H54 (cell line): Measurements from ENCODE around the gene DNAH1.

Experiments used
- DNase-seq: peaks from one replicate; pipeline ENCODE4 v3.0.0; 2011; ENCODE audit warnings: low spot score, mixed read lengths; ENCODE audit not compliant: insufficient read length
- FAIRE-seq: peaks from 3 replicates; lab custom pipeline; 2011; peaks lifted over from hg19 to GRCh38; lab: Jason Lieb, UNC
- POLR2A ChIP-seq: IDR thresholded peaks from 2 replicates; pipeline ENCODE4 v1.6.1; 2011; ENCODE audit warnings: low read depth, mild to moderate bottlenecking, low read length

Gene DNAH1

GRCh38 chr3:52347716-52348635 lies 31.9 kb downstream of the DNAH1 start:
- no peak for TF ChIP-seq POLR2A
- no peak for DNase-seq
- no peak for FAIRE-seq

GRCh38 chr3:52349131-52349530 lies 33.0 kb downstream of the DNAH1 start:
- FAIRE-seq (no peak), DNase-seq (no peak)

GRCh38 chr3:52349611-52350395 lies 33.7 kb downstream of the DNAH1 start:
- DNase-seq = no peak
- FAIRE-seq = no peak
- no peak for TF ChIP-seq POLR2A

More at GRCh38 chr3:52349131-52349530, 33.0 kb downstream of the DNAH1 start:
- no peak for TF ChIP-seq POLR2A

DNA sequence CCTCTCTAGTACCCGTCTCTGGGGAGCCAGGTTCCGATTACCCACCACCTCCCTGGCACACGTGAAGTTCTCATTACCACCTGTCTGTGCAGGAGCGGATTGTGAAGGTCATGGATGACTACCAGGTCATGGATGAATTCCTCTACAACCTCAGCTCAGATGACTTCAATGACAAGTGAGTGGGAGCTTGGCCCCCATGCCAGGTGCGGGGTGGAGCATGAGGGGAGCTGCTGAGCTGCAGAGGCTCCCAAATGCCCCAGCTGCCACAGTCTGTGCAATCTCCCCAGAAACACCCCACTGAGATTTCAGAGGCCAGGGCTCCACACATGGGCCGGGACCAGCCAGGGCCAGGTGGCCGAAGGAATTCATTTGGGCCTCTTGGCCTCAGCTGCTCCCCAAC lies 34.3 kb downstream of the DNAH1 start:
- no peak for FAIRE-seq
- DNase-seq = no peak
- no peak for TF ChIP-seq POLR2A

GRCh38 chr3:52350981-52351761 lies 35.1 kb downstream of the DNAH1 start:
- no peak for TF ChIP-seq POLR2A
- FAIRE-seq = no peak
- no peak for DNase-seq

GRCh38 chr3:52351762-52352368 lies 35.7 kb downstream of the DNAH1 start:
- FAIRE-seq (no peak), DNase-seq (no peak)
- no peak for TF ChIP-seq POLR2A

DNA sequence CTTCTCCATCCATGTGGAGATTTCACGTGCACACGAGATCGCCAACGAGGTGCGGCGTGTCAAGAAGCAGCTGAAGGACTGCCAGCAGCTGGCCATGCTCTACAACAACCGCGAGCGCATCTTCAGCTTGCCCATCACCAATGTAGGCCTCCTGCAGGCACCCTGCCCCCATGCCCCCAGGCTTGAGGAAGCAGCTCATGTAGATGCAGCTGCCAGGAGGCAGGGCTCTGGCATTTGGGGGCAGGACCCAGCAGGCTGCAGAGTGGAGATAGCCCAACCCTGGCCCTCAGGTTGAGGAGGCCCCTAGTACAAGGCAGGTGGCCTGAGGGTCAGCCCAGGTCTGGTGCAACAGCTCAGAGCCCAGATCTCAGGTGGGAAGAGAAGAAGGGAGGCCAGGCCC lies 36.4 kb downstream of the DNAH1 start:
- no peak for DNase-seq
- TF ChIP-seq POLR2A = no peak
- no peak for FAIRE-seq

DNA sequence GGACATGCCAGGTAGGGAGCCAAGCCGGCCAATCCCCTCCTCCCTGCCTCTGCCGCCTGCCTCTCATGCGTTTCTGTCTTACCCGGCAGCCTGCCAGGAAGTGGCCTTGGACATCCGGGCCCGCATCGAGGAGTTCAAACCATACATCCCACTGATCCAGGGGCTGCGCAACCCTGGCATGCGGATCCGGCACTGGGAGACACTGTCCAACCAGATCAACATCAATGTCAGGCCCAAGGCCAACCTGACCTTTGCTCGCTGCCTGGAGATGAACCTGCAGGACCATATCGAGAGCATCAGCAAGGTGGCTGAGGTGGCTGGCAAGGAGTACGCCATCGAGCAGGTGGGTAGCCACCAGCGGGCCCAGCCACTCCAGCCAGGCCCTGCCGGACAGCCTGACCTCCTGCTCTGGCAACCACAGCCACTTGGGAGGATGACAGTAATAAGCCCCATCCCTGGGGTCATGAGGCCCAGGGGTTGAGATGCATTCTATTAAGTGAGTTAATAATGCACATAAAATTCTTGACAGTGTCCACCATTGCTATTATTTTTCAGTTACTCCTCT lies 37.3 kb downstream of the DNAH1 start:
- TF ChIP-seq POLR2A = no peak
- FAIRE-seq (no peak), DNase-seq (no peak)

GRCh38 chr3:52354676-52355075 lies 38.6 kb downstream of the DNAH1 start:
- TF ChIP-seq POLR2A = no peak
- no peak for FAIRE-seq
- no peak for DNase-seq

DNA sequence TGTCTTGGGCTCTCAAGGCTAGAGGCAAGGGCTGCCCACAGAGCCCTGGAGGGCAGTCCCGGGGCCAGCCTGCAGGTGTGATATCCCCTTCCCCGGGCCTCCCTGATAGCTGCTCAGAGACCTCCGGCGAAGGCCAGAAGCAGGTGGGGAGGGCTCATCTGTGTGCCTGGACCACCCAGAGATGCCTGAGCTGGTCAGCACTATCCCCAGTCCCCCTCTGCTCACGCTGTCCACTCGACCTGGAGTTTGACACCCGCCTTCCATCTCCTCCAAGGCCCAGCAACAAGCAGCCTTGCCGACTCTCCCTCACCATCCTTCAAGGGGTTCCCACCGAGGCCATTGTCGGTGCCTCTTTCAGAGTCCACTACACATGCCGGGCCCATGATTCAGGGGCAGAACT lies 39.4 kb downstream of the DNAH1 start:
- DNase-seq = no peak
- no peak for TF ChIP-seq POLR2A
- no peak for FAIRE-seq

DNA sequence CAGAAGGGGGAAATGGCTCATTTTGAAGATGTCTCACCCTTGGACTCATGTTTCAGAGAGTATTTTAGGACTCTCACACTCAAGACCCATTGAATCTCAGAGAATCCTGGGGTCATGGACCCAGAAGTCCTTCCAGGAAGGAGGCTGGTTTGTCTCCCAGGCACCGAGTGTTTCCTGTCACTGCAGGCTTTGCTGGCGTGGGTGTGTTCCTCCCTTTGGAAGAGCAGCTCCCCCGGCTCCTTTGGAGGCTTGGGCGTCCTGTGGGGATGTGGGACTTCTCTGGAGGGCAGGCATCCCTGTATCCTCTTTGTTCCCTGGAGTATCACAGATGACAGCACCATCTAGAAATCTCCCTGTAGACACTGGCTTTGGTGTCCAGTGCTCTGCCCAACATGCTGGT lies 40.0 kb downstream of the DNAH1 start:
- TF ChIP-seq POLR2A = no peak
- DNase-seq (no peak), FAIRE-seq (no peak)

DNA sequence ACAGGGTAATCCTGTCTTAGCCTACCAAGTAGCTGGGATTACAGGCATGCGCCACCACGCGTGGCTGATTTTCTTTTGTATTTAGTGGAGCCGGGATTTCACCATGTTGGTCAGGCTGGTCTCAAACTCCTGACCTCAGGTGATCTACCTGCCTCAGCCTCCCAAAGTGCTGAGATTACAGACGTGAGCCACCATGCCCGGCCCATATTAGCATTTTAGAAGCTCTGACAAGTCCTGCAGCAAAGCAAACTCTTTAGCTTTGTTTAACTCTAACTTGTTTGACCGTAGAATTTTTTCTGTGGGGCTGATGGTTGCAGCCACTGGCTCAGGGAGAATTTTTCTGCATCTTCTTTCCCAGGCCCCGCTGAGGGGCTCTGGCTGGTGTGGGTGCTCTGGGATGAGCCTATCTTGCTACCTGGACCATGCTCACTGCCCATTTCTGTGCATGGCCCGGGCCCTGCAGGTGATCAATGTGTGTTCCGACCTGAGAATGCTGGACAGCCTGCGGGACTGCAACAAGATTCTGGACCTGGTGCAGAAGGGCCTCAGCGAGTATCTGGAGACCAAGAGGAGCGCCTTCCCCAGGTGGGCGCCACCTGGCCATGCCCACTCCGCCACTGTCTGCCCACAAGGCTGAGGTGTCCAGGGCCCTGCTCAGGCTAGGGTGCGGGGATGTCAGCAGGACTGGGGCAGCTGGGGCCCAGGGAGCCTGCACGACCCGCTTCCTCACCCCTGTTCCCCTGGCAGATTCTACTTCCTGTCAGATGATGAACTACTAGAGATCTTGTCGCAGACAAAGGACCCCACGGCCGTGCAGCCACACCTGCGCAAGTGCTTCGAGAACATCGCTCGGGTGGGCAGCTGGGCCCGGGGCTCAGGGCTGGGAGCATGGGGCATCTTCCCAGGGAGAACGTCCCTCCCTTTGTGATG lies 41.3 kb downstream of the DNAH1 start:
- no peak for DNase-seq
- TF ChIP-seq POLR2A = no peak
- FAIRE-seq = no peak
